Peyer's patch (tissue), 4 donors: ENCODE results near the gene TMEM222.

Experiments
- CTCF ChIP-seq, 6 experiments: fragments of 450-650 bp in 4 of 6; fragments of 200-600 bp in 2 of 6; sonication (generic) in 1 of 6; IDR thresholded peaks; one replicate each; pipeline ENCODE4 v1.5.1; 2017 to 2019; ENCODE audit warnings: antibody characterized with exemption in 6 of 6, mild to moderate bottlenecking in 3 of 6, moderate library complexity in 1 of 6
- POLR2A ChIP-seq, 2 donors: fragments of 450-650 bp; IDR thresholded peaks; one replicate each; pipeline ENCODE4 v1.5.1; 2017; ENCODE audit warnings: antibody characterized with exemption in 2 of 2, mild to moderate bottlenecking in 2 of 2, moderate library complexity in 2 of 2

- TF ChIP-seq CTCF (IDR thresholded peaks at IDR 0.05) (no peak), POLR2A (IDR thresholded peaks at IDR 0.05) (no peak)
These were observed 57.7 kb downstream of the TMEM222 start for GRCh38 chr1:27379564-27380122.
